ENCODE data around the gene RPP21. TPM values are rescaled to one million over a fixed set of nuclear protein-coding genes. Genes with fewer than 3 reads are reported as not detected.

The RPP21 gene
- total and polyA plus RNA-seq, 2 of the 8 experiments (the other 6 are each of a cell fraction or from before 2014, with no cell fraction given): 63.0 to 219 TPM

DNA sequence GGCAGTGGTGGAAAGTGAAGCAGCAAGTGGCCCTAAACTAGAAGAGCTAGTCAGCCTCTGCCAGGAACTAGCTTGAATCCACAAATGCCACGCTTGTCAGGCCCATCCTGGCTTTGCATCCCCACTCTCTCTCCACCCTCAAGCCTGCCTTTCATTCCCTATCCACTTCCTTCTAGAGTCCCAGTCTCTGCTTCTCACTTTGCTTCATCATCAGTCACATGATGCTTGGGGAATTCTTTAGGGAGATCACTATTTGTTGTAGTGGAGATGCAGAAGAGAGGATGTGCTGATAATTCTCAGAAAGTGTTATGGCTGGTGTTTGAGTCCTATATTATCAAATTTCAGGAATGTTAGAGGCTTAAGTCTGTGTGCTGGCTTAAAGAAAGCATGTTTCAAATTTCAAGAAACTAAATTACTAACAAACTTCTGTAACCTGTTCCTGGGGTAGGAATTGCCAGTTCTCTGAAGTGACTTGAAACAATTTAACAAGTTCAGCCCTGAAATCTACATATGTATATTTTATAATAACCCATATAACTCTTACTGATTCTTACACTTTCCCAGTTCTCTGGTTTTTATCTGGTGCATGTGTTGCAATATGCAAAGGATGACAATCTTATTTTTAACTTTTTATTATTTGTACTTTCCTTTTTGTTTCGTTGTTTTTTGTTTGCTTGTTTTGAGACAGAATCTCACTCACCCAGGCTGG is 10.7 kb upstream of the RPP21 start (continued):
- TF ChIP-seq TAF1 (IDR thresholded peaks at IDR 0.05; ENCODE audit: low read depth, low read length): no peak

All from H1 (cell line).